GM21447 (cell line): ENCODE measurements around the gene S100P.
A peak's percentile ranks its signal among the peaks of the same experiment; 100 is the strongest.
"Not testable (repeated sequence)": the region's sequence is repeated elsewhere in the genome, so short reads cannot be mapped to it uniquely, and the experiment has no call there.

Experiments
- ATAC-seq: cut with Tn5 transposase; IDR thresholded peaks from one replicate; pipeline ENCODE4 v1.9.1; 2021; ENCODE audit not compliant: unreplicated experiment

The S100P gene

GRCh38 chr4:6672541-6673190, 21.0 kb upstream of the S100P start:
- ATAC-seq, result not testable (repeated sequence)

- ATAC-seq, result not testable (repeated sequence)
These were observed 20.5 kb upstream of the S100P start for GRCh38 chr4:6673191-6673659.

- ATAC-seq, result peak; percentile 69
These were observed 19.8 kb upstream of the S100P start for GRCh38 chr4:6673660-6674499.

GRCh38 chr4:6674500-6675149, 19.1 kb upstream of the S100P start:
- peak; percentile 45 for ATAC-seq

GRCh38 chr4:6676722-6677558, 16.7 kb upstream of the S100P start:
- ATAC-seq, result no peak

- no peak for ATAC-seq
These were observed 13.2 kb upstream of the S100P start for GRCh38 chr4:6680372-6681034.

- no peak for ATAC-seq
These were observed 12.5 kb upstream of the S100P start for GRCh38 chr4:6681191-6681590.

GRCh38 chr4:6682862-6683590, 10.7 kb upstream of the S100P start:
- no peak for ATAC-seq

- ATAC-seq, result no peak
These were observed 9.0 kb upstream of the S100P start for GRCh38 chr4:6684656-6685055.

- ATAC-seq, result no peak
These were observed 7.4 kb upstream of the S100P start for GRCh38 chr4:6686104-6686787.

GRCh38 chr4:6687947-6688878, 5.5 kb upstream of the S100P start:
- ATAC-seq, result no peak

- ATAC-seq, result peak; percentile 93
These were observed 4.7 kb upstream of the S100P start for GRCh38 chr4:6688879-6689505.

GRCh38 chr4:6689506-6689960, 4.1 kb upstream of the S100P start:
- no peak for ATAC-seq

GRCh38 chr4:6692379-6692778, 1.3 kb upstream of the S100P start:
- no peak for ATAC-seq

- no peak for ATAC-seq
These were observed 872 bp upstream of the S100P start for GRCh38 chr4:6692806-6693205.

GRCh38 chr4:6694177-6694901, 661 bp downstream of the S100P start:
- ATAC-seq, result no peak
